ENCODE results near the gene OLIG2.

Gene OLIG2

DNA sequence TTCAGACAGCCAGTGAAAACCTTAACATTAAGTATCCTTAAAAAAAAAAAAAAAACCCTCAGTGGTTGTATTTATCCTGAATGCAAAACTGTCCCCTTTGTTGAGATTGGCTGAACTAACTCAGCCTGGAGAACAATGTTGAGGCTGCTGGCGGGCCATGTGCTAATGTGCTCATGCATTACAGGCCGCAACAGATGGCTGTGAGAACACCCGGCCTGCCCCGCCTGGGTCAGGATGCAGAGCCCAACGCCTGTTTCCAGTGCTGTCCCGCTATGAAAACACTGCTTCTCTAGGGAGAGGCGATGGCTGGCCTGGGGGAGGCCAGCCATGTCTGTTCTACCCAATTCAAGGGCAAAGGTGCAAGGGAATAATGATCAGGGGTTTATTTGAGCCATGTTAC lies 13.8 kb downstream of the OLIG2 start:
- no peak overlapping the region for H3K4me3 ChIP-seq (ENCODE audit: low read depth, low read length)
- no peak for DNase-seq (ENCODE audit: low read depth)
- no peak for TF ChIP-seq CTCF (conservative IDR thresholded peaks at IDR 0.05; ENCODE audit: low read depth, low read length)

- DNase-seq (ENCODE audit: low read depth) = no peak
- no peak overlapping the region for H3K4me3 ChIP-seq (ENCODE audit: low read depth, low read length)
- TF ChIP-seq CTCF (conservative IDR thresholded peaks at IDR 0.05; ENCODE audit: low read depth, low read length) = no peak
These were observed 14.5 kb downstream of the OLIG2 start for GRCh38 chr21:33040215-33040614.

GRCh38 chr21:33041981-33042380 lies 16.2 kb downstream of the OLIG2 start:
- TF ChIP-seq CTCF (conservative IDR thresholded peaks at IDR 0.05; ENCODE audit: low read depth, low read length) = no peak
- H3K4me3 ChIP-seq (ENCODE audit: low read depth, low read length) = no peak overlapping the region
- no peak for DNase-seq (ENCODE audit: low read depth)

DNA sequence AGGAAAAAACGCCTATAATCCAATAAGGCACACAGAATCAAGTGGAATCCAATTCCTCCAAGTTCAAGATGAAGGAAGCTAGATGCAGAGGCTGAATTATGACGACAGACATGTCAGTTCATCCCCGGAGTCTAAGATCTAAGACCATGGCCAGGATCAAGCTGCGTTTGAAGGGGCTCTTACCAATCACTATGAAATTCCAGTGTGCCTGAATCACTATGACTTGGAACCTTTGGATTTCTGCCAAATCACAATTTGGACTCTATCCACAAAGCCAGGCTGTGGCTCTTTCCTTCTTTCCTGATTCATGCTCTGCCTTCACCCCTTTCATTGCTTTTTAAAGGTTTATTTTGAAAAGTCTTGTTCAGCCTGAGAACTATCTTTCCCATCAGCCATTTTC lies 17.1 kb downstream of the OLIG2 start:
- peak; percentile 86 for DNase-seq (ENCODE audit: low read depth)
- no peak for TF ChIP-seq CTCF (conservative IDR thresholded peaks at IDR 0.05; ENCODE audit: low read depth, low read length)
- no peak overlapping the region for H3K4me3 ChIP-seq (ENCODE audit: low read depth, low read length)

GRCh38 chr21:33046455-33046854 lies 20.7 kb downstream of the OLIG2 start:
- DNase-seq (ENCODE audit: low read depth) = no peak
- no peak overlapping the region for H3K4me3 ChIP-seq (ENCODE audit: low read depth, low read length)
- no peak for TF ChIP-seq CTCF (conservative IDR thresholded peaks at IDR 0.05; ENCODE audit: low read depth, low read length)

GRCh38 chr21:33047231-33047630 lies 21.5 kb downstream of the OLIG2 start:
- DNase-seq (ENCODE audit: low read depth) = no peak
- TF ChIP-seq CTCF (conservative IDR thresholded peaks at IDR 0.05; ENCODE audit: low read depth, low read length) = no peak
- no peak overlapping the region for H3K4me3 ChIP-seq (ENCODE audit: low read depth, low read length)

DNA sequence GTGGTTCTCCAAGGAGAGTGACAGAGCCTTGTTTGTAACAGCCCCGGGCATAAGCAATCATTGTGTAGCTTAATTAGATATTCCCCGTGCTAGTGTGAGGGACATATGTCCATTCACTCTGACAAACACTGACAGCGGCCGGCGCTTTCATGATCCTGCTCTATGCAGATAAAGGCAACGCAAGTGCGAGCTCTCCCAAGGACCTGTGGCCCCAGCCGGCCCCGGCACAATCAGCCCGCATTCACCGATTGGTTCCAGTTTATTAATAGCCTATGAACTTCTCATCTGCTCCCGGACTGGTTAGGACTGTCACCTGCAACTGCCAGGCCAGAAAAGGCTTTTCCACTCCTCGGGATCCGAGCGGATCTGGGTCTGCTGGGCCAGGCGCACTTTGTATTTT lies 26.2 kb downstream of the OLIG2 start:
- no peak for TF ChIP-seq CTCF (conservative IDR thresholded peaks at IDR 0.05; ENCODE audit: low read depth, low read length)
- H3K4me3 ChIP-seq (ENCODE audit: low read depth, low read length) = no peak overlapping the region
- no peak for DNase-seq (ENCODE audit: low read depth)

All from choroid plexus epithelial cell (primary cell).